CD4-positive, alpha-beta T cell (primary cell): ENCODE data around the gene NCKAP5. TPM values are rescaled to one million over a fixed set of nuclear protein-coding genes. Genes with fewer than 3 reads are reported as not detected.

Experiments
- ATAC-seq: fragments of 200-7000 bp; cut with Tn5 transposase; one replicate; pipeline ENCODE4 v1.10.0; 2022; ENCODE audit warnings: mild to moderate bottlenecking; ENCODE audit not compliant: poor library complexity
- CTCF ChIA-PET: fragments of 350-600 bp; sonication (Branson Sonifier 250); formaldehyde crosslinking; loops from one replicate; lab custom pipeline; 2021; ENCODE audit warnings: antibody characterized with exemption, inconsistent platforms; lab: Charles Lee
- POLR2A ChIA-PET: fragments of 350-600 bp; sonication (Branson Sonifier 250); formaldehyde crosslinking; loops from one replicate; lab custom pipeline; 2021; ENCODE audit warnings: antibody characterized with exemption, inconsistent platforms; lab: Charles Lee
- DNase-seq, 14 experiments: peaks; one replicate each; pipeline ENCODE4 v3.0.0-alpha.2; 2013 to 2020; ENCODE audit warnings: mixed read lengths in 2 of 14
- H3K27ac ChIP-seq, 2 donors: one replicate each; pipeline versions ENCODE4 v1.5.1 to v1.7.0; 2013; ENCODE audit warnings: low read length in 2 of 2, low read depth in 1 of 2, mild to moderate bottlenecking in 1 of 2
- H3K27me3 ChIP-seq, 2 experiments: 1 replicate in 1 of 2; 2 replicates in 1 of 2; pipeline versions ENCODE4 v1.6.1 to v1.7.0; 2013; ENCODE audit warnings: low read length in 2 of 2, control low read depth in 1 of 2, mild to moderate bottlenecking in 1 of 2, moderate library complexity in 1 of 2; ENCODE audit not compliant: insufficient read depth in 2 of 2, control insufficient read depth in 1 of 2
- H3K36me3 ChIP-seq: one replicate; pipeline ENCODE4 v1.6.1; 2013; ENCODE audit warnings: low read length, control low read depth; ENCODE audit not compliant: insufficient read depth
- H3K4me1 ChIP-seq: one replicate; pipeline ENCODE4 v1.6.1; 2013; ENCODE audit warnings: low read length, control low read depth; ENCODE audit not compliant: insufficient read depth
- H3K4me3 ChIP-seq: one replicate; pipeline ENCODE4 v1.5.1; 2013; ENCODE audit warnings: mild to moderate bottlenecking, low read length, moderate library complexity
- H3K9me3 ChIP-seq, 2 experiments: 1 replicate in 1 of 2; 2 replicates in 1 of 2; pipeline versions ENCODE4 v1.6.1 to v1.7.0; 2013; ENCODE audit warnings: low read length in 2 of 2, mild to moderate bottlenecking in 2 of 2, control low read depth in 1 of 2, moderate library complexity in 1 of 2; ENCODE audit not compliant: control insufficient read depth in 1 of 2, insufficient read depth in 1 of 2
- H3K27ac Mint-ChIP-seq: one replicate; pipeline ENCODE4 v1.8.0; 2020; ENCODE audit warnings: mixed read lengths
- H3K27me3 Mint-ChIP-seq: one replicate; pipeline ENCODE4 v1.8.0; 2021; ENCODE audit warnings: mixed read lengths
- H3K36me3 Mint-ChIP-seq: one replicate; pipeline ENCODE4 v1.8.0; 2021; ENCODE audit warnings: low read depth, mixed read lengths
- H3K4me1 Mint-ChIP-seq: one replicate; pipeline ENCODE4 v1.8.0; 2021; ENCODE audit warnings: low read depth, mixed read lengths
- H3K4me3 Mint-ChIP-seq: one replicate; pipeline ENCODE4 v1.8.0; 2020; ENCODE audit warnings: mild to moderate bottlenecking, mixed read lengths
- H3K9me3 Mint-ChIP-seq: one replicate; pipeline ENCODE4 v1.8.0; 2020; ENCODE audit warnings: mixed read lengths
- CTCF ChIP-seq: fragments of 200-600 bp; IDR thresholded peaks from one replicate; pipeline ENCODE4 v1.8.0; 2022; ENCODE audit warnings: antibody characterized with exemption, mild to moderate bottlenecking
- intact Hi-C, 2 experiments: fragments of 100-400 bp; cut with DNase I in 1 of 2; cut with micrococcal nuclease in 1 of 2; formaldehyde crosslinking; loops; one replicate each; pipeline versions ENCODE4 v1.15.1 to v1.9.0; 2023 to 2025; cut with DNase I, micrococcal nuclease
- total RNA-seq, 174 experiments: library from RNA in 2 of 174; stranded (reverse) in 2 of 174; gene quantifications; one replicate each; pipeline ENCODE4 v1.2.3 and lab custom pipeline; 2021 to 2026

NCKAP5 gene
- total RNA-seq, 2 experiments from 2014 or later, result not detected

GRCh38 chr2:132656266-132656975 is 911.8 kb downstream of the NCKAP5 start:
- peaks cover 3% of the 10 kb centered on the region for H3K9me3 Mint-ChIP-seq
- H3K9me3 ChIP-seq, result peaks cover 0 to 4% of the 10 kb centered on the region in 2 experiments

GRCh38 chr2:132654968-132655367 is 913.3 kb downstream of the NCKAP5 start:
- H3K4me1 ChIP-seq, result no peaks in the 10 kb centered on the region
- no peaks in the 10 kb centered on the region for H3K36me3 ChIP-seq
- CTCF ChIA-PET, result no interaction called here
- H3K27me3 Mint-ChIP-seq, result no peaks in the 10 kb centered on the region
- TF ChIP-seq CTCF, result no peak
- peaks cover 0 to 4% of the 10 kb centered on the region in 2 experiments for H3K9me3 ChIP-seq
- POLR2A ChIA-PET, result no interaction called here
- no peak overlapping the region for H3K4me3 Mint-ChIP-seq
- H3K9me3 Mint-ChIP-seq, result peaks cover 3% of the 10 kb centered on the region
- ATAC-seq (no peak), DNase-seq (no peak)
- H3K4me3 ChIP-seq, result no peak overlapping the region
- H3K36me3 Mint-ChIP-seq, result no peaks in the 10 kb centered on the region
- H3K27me3 ChIP-seq, result no peaks in the 10 kb centered on the region
- H3K27ac ChIP-seq, result no peak overlapping the region
- no peaks in the 10 kb centered on the region for H3K4me1 Mint-ChIP-seq
- H3K27ac Mint-ChIP-seq, result no peak overlapping the region
- intact Hi-C loops, result no loop called here

More at GRCh38 chr2:132656266-132656975, 911.8 kb downstream of the NCKAP5 start:
- H3K4me3 Mint-ChIP-seq, result no peak overlapping the region
- no peaks in the 10 kb centered on the region for H3K36me3 Mint-ChIP-seq
- ChIA-PET POLR2A (no interaction called here), CTCF (no interaction called here)
- ATAC-seq (no peak), DNase-seq (no peak)
- Histone ChIP-seq H3K27ac (no peak overlapping the region), H3K36me3 (no peaks in the 10 kb centered on the region), H3K27me3 (no peaks in the 10 kb centered on the region), H3K4me3 (no peak overlapping the region), H3K4me1 (no peaks in the 10 kb centered on the region)
- TF ChIP-seq CTCF, result no peak
- intact Hi-C loops, result no loop called here
- no peak overlapping the region for H3K27ac Mint-ChIP-seq
- no peaks in the 10 kb centered on the region for H3K27me3 Mint-ChIP-seq
- H3K4me1 Mint-ChIP-seq, result no peaks in the 10 kb centered on the region

GRCh38 chr2:132654335-132654734 is 913.9 kb downstream of the NCKAP5 start:
- intact Hi-C loops, result no loop called here
- ATAC-seq, result no peak
- peaks cover 3% of the 10 kb centered on the region for H3K9me3 Mint-ChIP-seq
- POLR2A ChIA-PET, result no interaction called here
- no peak for DNase-seq
- H3K4me3 Mint-ChIP-seq, result no peak overlapping the region
- no peak for TF ChIP-seq CTCF
- Histone ChIP-seq H3K36me3 (no peaks in the 10 kb centered on the region), H3K27me3 (no peaks in the 10 kb centered on the region), H3K4me3 (no peak overlapping the region), H3K9me3 (peaks cover 0 to under 1% of the 10 kb centered on the region in 2 experiments), H3K4me1 (no peaks in the 10 kb centered on the region), H3K27ac (no peak overlapping the region)
- CTCF ChIA-PET, result no interaction called here
- no peaks in the 10 kb centered on the region for H3K36me3 Mint-ChIP-seq
- H3K27me3 Mint-ChIP-seq, result no peaks in the 10 kb centered on the region
- no peaks in the 10 kb centered on the region for H3K4me1 Mint-ChIP-seq
- H3K27ac Mint-ChIP-seq, result no peak overlapping the region
